Measurements from ENCODE around the gene UTF1.
A peak's percentile ranks its signal among the peaks of the same experiment; 100 is the strongest.
"Not testable (repeated sequence)": the region's sequence is repeated elsewhere in the genome, so short reads cannot be mapped to it uniquely, and the experiment has no call there.

The UTF1 gene

DNA sequence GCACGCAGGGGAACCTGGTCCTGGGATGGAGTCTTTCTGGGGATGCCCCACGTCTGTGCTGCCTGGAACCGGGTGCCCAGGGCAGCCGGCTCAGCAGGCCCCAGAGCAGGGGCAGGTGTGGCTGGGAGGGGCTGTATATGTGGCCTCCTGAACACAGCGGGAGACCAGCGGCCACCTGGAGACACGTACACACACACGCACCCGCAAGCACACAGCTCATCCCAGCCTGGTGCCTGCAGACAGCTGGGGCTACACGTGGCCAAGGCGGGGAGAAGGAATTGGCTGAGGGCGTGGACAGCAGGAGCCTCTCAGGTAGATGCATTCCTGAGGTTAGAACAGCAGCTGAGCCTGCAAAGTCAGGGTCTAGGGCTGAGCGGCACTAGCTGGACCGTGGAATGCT, 32.7 kb downstream of the UTF1 start:
- Histone ChIP-seq H3K4me1 (ENCODE audit: control insufficient read depth, insufficient read depth, low read length) (peaks cover 3% of the 10 kb centered on the region), H3K27ac (ENCODE audit: extremely low read depth, low read depth, low read length) (no peak overlapping the region), H3K4me3 (ENCODE audit: low read depth, low read length) (no peak overlapping the region), H3K36me3 (ENCODE audit: control insufficient read depth in 2 of 2, insufficient read depth in 1 of 2, low read length in 2 of 2) (no peaks in the 10 kb centered on the region), H3K9me3 (ENCODE audit: control insufficient read depth, insufficient read depth, low read depth, low read length) (no peaks in the 10 kb centered on the region)
- ChIA-PET CTCF (interaction anchor here (0.6 to 1.0 kb wide), 2 partner anchors 24 to 119 kb away, joined by 3 read pairs; no protein-coding TSS in a partner anchor), POLR2A (interaction anchor here (0.7 kb wide), 1 partner anchor 40 kb away, joined by 3 read pairs; no protein-coding TSS in a partner anchor)
- no peak for TF ChIP-seq GLI4 (tag by site-specific recombination; IDR thresholded peaks at IDR 0.05)
- no peak for TF ChIP-seq TCF7L2 (IDR thresholded peaks at IDR 0.05; ENCODE audit: borderline replicate concordance, low read depth, low read length)
- TF ChIP-seq ZIC2 (tag by site-specific recombination; IDR thresholded peaks at IDR 0.05) = peak; percentile 33; the same call in 1 of the 2 replicates
- no peak for TF ChIP-seq ZNF600 (tag by site-specific recombination; IDR thresholded peaks at IDR 0.05)

DNA sequence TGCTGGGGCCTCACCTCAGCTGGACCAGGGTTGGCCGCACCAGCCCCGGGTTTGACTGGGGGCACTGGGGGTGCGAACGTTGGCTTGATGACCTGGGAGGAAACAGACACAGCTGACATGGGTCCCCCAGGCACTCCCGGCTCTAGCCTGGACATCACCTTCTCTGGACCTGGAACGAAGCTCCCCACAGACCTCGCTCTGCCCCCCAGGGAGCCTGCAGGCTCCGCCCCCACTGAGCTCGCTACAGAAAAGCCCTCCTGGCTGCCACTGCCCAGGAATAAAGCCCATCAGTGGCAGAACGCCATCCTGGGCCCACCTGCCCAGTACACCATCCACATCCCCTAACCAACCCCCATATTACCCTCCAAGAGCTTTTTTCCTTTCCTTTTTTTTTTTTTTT, 33.7 kb downstream of the UTF1 start:
- POLR2A ChIA-PET = no interaction called here
- H3K4me3 ChIP-seq (ENCODE audit: low read depth, low read length) = no peak overlapping the region
- CTCF ChIA-PET = interaction anchor here (1.0 kb wide), 1 partner anchor 120 kb away, joined by 3 read pairs; no protein-coding TSS in a partner anchor
- H3K9me3 ChIP-seq (ENCODE audit: control insufficient read depth, insufficient read depth, low read depth, low read length) = no peaks in the 10 kb centered on the region
- peaks cover 3% of the 10 kb centered on the region for H3K4me1 ChIP-seq (ENCODE audit: control insufficient read depth, insufficient read depth, low read length)
- peaks cover 0 to 3% of the 10 kb centered on the region in 2 experiments; a peak in 1 of 3 replicates for H3K36me3 ChIP-seq (ENCODE audit: control insufficient read depth in 2 of 2, insufficient read depth in 1 of 2, low read length in 2 of 2)
- TF ChIP-seq OSR2 (tag by site-specific recombination; IDR thresholded peaks at IDR 0.05) (no peak), GLIS1 (tag by site-specific recombination; IDR thresholded peaks at IDR 0.05) (peak; percentile 58)
- H3K27ac ChIP-seq (ENCODE audit: extremely low read depth, low read depth, low read length) = no peak overlapping the region

DNA sequence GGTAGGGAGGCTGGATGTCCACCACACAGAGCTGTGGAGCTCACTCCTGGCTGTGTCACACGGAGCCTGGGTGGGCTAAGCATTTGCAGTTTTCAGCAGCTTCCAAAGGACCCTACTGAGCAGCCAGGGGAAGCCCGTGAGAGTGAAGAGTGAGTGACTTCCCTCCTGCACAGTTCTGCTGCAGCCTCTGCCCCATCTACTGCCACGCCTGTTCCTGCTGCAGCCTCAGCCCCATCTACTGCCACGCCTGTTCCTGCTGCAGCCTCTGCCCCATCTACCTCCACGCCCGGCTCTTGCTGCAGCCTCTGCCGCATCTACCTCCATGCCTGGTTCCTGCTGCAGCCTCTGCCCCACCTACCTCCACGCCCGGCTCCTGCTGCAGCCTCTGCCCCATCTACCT, 34.4 kb downstream of the UTF1 start:
- H3K27ac ChIP-seq (ENCODE audit: extremely low read depth, low read depth, low read length) = no peak overlapping the region
- CTCF ChIA-PET = no interaction called here

DNA sequence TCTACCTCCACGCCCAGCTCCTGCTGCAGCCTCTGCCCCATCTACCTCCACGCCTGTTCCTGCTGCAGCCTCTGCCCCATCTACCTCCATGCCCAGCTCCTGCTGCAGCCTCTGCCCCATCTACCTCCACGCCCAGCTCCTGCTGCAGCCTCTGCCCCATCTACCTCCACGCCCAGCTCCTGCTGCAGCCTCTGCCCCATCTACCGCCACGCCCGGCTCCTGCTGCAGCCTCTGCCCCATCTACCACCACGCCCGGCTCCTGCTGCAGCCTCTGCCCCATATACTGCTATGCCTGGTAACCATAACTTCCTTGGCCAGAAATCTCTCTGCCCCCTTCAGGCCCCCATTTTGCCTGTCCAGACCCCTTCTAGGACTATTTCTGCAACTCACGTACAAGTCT, 35.0 kb downstream of the UTF1 start:
- H3K36me3 ChIP-seq (ENCODE audit: control insufficient read depth in 2 of 2, insufficient read depth in 1 of 2, low read length in 2 of 2); H3K27ac ChIP-seq (ENCODE audit: extremely low read depth, low read depth, low read length); CTCF ChIA-PET; H3K9me3 ChIP-seq (ENCODE audit: control insufficient read depth, insufficient read depth, low read depth, low read length); H3K4me1 ChIP-seq (ENCODE audit: control insufficient read depth, insufficient read depth, low read length); POLR2A ChIA-PET; H3K4me3 ChIP-seq (ENCODE audit: low read depth, low read length): not testable (repeated sequence)

More for the DNA sequence above, 34.4 kb downstream of the UTF1 start:
- POLR2A ChIA-PET = no interaction called here
- H3K9me3 ChIP-seq (ENCODE audit: control insufficient read depth, insufficient read depth, low read depth, low read length) = no peaks in the 10 kb centered on the region
- H3K36me3 ChIP-seq (ENCODE audit: control insufficient read depth in 2 of 2, insufficient read depth in 1 of 2, low read length in 2 of 2) = peaks cover 0 to 5% of the 10 kb centered on the region in 2 experiments; a peak in 1 of 3 replicates
- TF ChIP-seq ZNF157 (tag by site-specific recombination; IDR thresholded peaks at IDR 0.05) (no peak), ZNF112 (tag by site-specific recombination; IDR thresholded peaks at IDR 0.05) (no peak), ZBTB8A (tag by site-specific recombination; IDR thresholded peaks at IDR 0.05) (no peak), YY2 (tag by site-specific recombination; IDR thresholded peaks at IDR 0.05) (no peak), ZNF175 (tag by site-specific recombination; IDR thresholded peaks at IDR 0.05) (no peak), ZNF660 (tag by site-specific recombination; IDR thresholded peaks at IDR 0.05) (no peak), ZNF561 (tag by site-specific recombination; IDR thresholded peaks at IDR 0.05; ENCODE audit: borderline replicate concordance) (no peak), ZNF132 (tag by site-specific recombination; IDR thresholded peaks at IDR 0.05; ENCODE audit: borderline replicate concordance) (no peak), ZNF140 (tag by site-specific recombination; IDR thresholded peaks at IDR 0.05) (no peak), ZNF549 (tag by site-specific recombination; IDR thresholded peaks at IDR 0.05) (no peak)
- TF ChIP-seq, protein P1, sequence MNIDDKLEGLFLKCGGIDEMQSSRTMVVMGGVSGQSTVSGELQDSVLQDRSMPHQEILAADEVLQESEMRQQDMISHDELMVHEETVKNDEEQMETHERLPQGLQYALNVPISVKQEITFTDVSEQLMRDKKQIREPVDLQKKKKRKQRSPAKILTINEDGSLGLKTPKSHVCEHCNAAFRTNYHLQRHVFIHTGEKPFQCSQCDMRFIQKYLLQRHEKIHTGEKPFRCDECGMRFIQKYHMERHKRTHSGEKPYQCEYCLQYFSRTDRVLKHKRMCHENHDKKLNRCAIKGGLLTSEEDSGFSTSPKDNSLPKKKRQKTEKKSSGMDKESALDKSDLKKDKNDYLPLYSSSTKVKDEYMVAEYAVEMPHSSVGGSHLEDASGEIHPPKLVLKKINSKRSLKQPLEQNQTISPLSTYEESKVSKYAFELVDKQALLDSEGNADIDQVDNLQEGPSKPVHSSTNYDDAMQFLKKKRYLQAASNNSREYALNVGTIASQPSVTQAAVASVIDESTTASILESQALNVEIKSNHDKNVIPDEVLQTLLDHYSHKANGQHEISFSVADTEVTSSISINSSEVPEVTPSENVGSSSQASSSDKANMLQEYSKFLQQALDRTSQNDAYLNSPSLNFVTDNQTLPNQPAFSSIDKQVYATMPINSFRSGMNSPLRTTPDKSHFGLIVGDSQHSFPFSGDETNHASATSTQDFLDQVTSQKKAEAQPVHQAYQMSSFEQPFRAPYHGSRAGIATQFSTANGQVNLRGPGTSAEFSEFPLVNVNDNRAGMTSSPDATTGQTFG (tag by site-specific recombination; IDR thresholded peaks at IDR 0.05; ENCODE audit: borderline replicate concordance) = no peak
- TF ChIP-seq, protein P2, sequence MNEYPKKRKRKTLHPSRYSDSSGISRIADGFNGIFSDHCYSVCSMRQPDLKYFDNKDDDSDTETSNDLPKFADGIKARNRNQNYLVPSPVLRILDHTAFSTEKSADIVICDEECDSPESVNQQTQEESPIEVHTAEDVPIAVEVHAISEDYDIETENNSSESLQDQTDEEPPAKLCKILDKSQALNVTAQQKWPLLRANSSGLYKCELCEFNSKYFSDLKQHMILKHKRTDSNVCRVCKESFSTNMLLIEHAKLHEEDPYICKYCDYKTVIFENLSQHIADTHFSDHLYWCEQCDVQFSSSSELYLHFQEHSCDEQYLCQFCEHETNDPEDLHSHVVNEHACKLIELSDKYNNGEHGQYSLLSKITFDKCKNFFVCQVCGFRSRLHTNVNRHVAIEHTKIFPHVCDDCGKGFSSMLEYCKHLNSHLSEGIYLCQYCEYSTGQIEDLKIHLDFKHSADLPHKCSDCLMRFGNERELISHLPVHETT (tag by site-specific recombination; IDR thresholded peaks at IDR 0.05) = no peak
- TF ChIP-seq, protein P3, sequence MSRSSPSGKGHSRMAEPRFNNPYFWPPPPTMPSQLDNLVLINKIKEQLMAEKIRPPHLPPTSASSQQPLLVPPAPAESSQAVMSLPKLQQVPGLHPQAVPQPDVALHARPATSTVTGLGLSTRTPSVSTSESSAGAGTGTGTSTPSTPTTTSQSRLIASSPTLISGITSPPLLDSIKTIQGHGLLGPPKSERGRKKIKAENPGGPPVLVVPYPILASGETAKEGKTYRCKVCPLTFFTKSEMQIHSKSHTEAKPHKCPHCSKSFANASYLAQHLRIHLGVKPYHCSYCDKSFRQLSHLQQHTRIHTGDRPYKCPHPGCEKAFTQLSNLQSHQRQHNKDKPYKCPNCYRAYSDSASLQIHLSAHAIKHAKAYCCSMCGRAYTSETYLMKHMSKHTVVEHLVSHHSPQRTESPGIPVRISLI (tag by site-specific recombination; IDR thresholded peaks at IDR 0.05) = no peak
- TF ChIP-seq, protein P4, sequence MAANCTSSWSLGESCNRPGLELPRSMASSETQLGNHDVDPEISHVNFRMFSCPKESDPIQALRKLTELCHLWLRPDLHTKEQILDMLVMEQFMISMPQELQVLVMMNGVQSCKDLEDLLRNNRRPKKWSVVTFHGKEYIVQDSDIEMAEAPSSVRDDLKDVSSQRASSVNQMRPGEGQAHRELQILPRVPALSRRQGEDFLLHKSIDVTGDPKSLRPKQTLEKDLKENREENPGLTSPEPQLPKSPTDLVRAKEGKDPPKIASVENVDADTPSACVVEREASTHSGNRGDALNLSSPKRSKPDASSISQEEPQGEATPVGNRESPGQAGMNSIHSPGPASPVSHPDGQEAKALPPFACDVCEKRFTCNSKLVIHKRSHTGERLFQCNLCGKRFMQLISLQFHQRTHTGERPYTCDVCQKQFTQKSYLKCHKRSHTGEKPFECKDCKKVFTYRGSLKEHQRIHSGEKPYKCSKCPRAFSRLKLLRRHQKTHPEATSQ (tag by site-specific recombination; IDR thresholded peaks at IDR 0.05) = no peak
- peaks cover 3% of the 10 kb centered on the region for H3K4me1 ChIP-seq (ENCODE audit: control insufficient read depth, insufficient read depth, low read length)
- no peak overlapping the region for H3K4me3 ChIP-seq (ENCODE audit: low read depth, low read length)
